Caki2 (cell line): Measurements from ENCODE around the gene TAF8. TPM values are rescaled to one million over a fixed set of nuclear protein-coding genes. Genes with fewer than 3 reads are reported as not detected.

Experiments
- DNase-seq: peaks from one replicate; pipeline ENCODE4 v3.0.0-alpha.2; 2015; ENCODE audit warnings: low read depth
- in situ Hi-C: cut with HindIII; loops from 2 replicates; pipeline ENCODE4 v1.10.0; 2016; ENCODE audit warnings: low sequenced_read_pairs, low pct_unique_long_range_greater_than_20kb, mixed read lengths
- total RNA-seq: library from RNA; depleted of rRNA; stranded (reverse); fragments of >200 nt; shearing (Covaris generic); gene quantifications from 2 replicates; pipeline ENCODE4 v1.2.3, GENCODE V29; 2014; ENCODE audit warnings: low replicate concordance

The TAF8 gene
- total RNA-seq, 1 experiment from 2014 or later, result 20.3 TPM

GRCh38 chr6:42084889-42085288 lies 34.6 kb downstream of the TAF8 start:
- peak; percentile 25 for DNase-seq
- in situ Hi-C loops, result no loop called here

- in situ Hi-C loops, result no loop called here
- no peak for DNase-seq
Observed at GRCh38 chr6:42086046-42087035, 36.0 kb downstream of the TAF8 start.

GRCh38 chr6:42088101-42088591 lies 37.8 kb downstream of the TAF8 start:
- DNase-seq, result peak; percentile 95
- in situ Hi-C loops, result no loop called here

GRCh38 chr6:42090819-42091717 lies 40.7 kb downstream of the TAF8 start:
- no peak for DNase-seq
- in situ Hi-C loops, result no loop called here

GRCh38 chr6:42091718-42092023 lies 41.3 kb downstream of the TAF8 start:
- in situ Hi-C loops, result no loop called here

GRCh38 chr6:42093582-42094329 lies 43.4 kb downstream of the TAF8 start:
- in situ Hi-C loops, result no loop called here
- peak; percentile 30 for DNase-seq

More at GRCh38 chr6:42091718-42092023, 41.3 kb downstream of the TAF8 start:
- peak; percentile 66 for DNase-seq

GRCh38 chr6:42095094-42095493 lies 44.8 kb downstream of the TAF8 start:
- in situ Hi-C loops, result no loop called here

GRCh38 chr6:42095776-42096541 lies 45.6 kb downstream of the TAF8 start:
- in situ Hi-C loops, result no loop called here
- DNase-seq, result peak; percentile 25

More at GRCh38 chr6:42095094-42095493, 44.8 kb downstream of the TAF8 start:
- DNase-seq, result no peak

GRCh38 chr6:42099340-42100028 lies 49.2 kb downstream of the TAF8 start:
- peak; percentile 31 for DNase-seq
- in situ Hi-C loops, result no loop called here

GRCh38 chr6:42100029-42100901 lies 49.9 kb downstream of the TAF8 start:
- in situ Hi-C loops, result no loop called here
- DNase-seq, result peak; percentile 32

- in situ Hi-C loops, result no loop called here
- no peak for DNase-seq
Observed at GRCh38 chr6:42101186-42101657, 50.9 kb downstream of the TAF8 start.

- no peak for DNase-seq
- in situ Hi-C loops, result no loop called here
Observed at GRCh38 chr6:42103216-42103615, 52.9 kb downstream of the TAF8 start.

GRCh38 chr6:42103753-42104094 lies 53.4 kb downstream of the TAF8 start:
- in situ Hi-C loops, result no loop called here
- DNase-seq, result no peak

GRCh38 chr6:42104095-42104803 lies 53.9 kb downstream of the TAF8 start:
- in situ Hi-C loops, result no loop called here
- DNase-seq, result no peak

GRCh38 chr6:42104804-42105125 lies 54.4 kb downstream of the TAF8 start:
- in situ Hi-C loops, result no loop called here

More at GRCh38 chr6:42104804-42105125, 54.4 kb downstream of the TAF8 start:
- no peak for DNase-seq
